ENCODE results near the gene PLVAP. TPM values are rescaled to one million over a fixed set of nuclear protein-coding genes. Genes with fewer than 3 reads are reported as not detected.
"Not testable (repeated sequence)": the region's sequence is repeated elsewhere in the genome, so short reads cannot be mapped to it uniquely, and the experiment has no call there.

The PLVAP gene
- total RNA-seq, 1 experiment from 2014 or later: not detected

DNA sequence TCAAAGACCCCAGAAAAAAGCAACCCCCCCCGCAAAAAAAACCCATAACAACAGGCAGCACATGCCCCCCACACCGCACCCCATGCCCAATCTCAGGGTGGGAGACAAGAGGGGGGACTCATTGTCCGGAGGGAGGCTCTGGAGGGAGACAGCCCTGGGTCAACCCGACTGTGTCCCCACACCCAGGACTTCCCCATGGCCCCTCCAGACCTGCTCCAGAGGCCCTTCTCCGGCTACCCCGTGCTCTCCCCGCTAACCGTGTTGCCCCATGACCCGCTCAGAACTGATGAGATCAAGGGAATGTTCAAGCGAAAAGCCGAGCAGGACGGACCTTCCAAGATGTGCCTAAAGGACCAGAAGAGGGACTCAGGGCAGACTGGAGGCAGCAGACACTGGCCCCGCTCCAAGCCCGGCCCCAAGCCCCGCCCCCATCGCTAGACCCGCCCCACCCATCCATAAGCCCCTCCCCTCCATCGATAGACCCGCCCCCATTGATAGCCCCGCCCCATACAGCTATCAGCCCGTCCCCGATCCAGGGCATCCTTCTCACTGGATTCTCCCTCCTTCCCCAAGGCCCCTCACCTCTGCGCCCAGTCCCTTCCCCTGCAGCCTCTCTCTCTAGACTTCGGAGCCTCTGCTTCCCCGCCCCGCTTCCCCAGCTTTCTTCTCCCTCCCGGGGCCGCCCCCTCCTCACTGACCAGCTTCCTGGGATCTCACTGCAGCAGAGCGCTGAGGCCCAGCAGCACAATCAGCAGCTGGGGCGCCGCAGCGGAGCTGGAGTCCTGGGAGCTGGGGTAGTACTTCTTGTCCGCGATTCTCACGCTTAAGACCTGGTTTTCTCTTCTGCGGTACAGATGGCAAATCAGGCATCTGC, 26.1 kb upstream of the PLVAP start:
- no peak for DNase-seq (ENCODE audit: low spot score)

DNA sequence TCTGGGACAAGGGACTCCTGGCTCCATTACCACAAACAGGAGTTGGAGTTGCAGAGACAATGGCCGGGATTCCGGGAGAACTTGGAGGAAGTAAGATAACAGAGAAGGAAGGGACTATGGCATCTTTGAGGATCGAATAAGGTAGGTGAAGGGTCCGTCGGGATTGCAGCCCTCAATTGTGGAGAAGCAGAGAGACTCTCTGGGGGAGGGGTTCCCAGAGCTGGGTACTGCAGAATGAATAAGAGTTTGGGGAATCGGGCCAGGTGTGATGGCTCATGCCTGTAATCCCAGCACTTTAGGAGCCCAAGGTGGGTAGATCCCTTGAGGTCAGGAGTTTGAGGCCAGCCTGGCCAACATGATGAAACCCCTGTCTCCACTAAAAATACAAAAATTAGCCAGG, 24.5 kb upstream of the PLVAP start:
- no peak for DNase-seq (ENCODE audit: low spot score)

- no peak for DNase-seq (ENCODE audit: low spot score)
These were observed 21.9 kb upstream of the PLVAP start for GRCh38 chr19:17398902-17399527.

DNA sequence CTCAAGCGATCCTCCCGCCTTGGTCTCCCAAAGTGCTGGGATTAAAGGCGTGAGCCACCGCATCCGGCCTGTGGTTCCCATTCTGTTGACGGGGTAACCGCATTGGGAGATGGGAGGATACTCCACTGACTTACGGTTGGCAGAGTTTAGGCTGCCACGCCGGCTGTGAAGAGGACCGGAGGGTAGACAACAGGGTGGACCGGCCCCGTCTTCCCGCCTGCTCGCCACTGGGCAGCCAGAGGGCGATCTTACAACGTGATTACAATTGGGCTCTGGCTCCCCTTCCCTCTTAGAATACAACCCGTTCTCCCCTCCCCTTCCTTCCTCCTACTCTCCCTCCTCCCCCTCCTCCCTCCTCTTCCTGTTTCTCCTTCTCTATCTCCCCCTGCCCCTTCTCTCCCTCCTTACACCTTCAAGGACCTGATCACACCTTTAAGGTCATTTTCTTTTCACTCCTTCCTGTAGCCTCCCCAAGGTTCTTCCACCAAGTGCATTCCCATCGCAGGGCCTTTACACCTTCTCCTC, 17.8 kb upstream of the PLVAP start:
- DNase-seq (ENCODE audit: low spot score): peak; percentile 60

DNA sequence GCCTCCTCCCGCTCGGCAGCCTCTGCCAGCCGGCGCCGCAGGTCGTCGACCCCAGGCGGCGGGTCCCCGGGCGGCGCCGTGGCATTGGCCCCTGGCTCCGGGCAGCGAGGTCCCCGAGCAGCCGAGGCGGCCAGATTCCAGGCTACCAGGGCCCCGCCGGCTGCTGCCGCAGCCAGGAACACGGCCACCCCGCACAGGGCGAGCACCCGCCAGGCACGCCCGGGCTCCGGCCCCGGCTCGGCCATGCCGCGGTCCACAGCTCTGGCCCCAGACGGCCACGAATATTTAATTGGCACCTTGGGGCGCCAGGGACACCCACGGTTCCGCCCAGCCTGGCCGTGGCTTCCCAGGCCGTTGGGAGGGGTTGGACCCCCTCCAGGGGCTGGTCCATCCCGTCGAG, 16.8 kb upstream of the PLVAP start, which contains the start of gene CCDC194:
TSS of gene CCDC194 (minus strand) at position 283 of the 400 bp plus-strand sequence. CDS start at position 245, 38 bp downstream.
- DNase-seq (ENCODE audit: low spot score): no peak

- peak; percentile 42 for DNase-seq (ENCODE audit: low spot score)
These were observed 15.9 kb upstream of the PLVAP start for GRCh38 chr19:17393002-17393401.

- DNase-seq (ENCODE audit: low spot score): no peak
These were observed 14.4 kb upstream of the PLVAP start for GRCh38 chr19:17391371-17392151.

DNA sequence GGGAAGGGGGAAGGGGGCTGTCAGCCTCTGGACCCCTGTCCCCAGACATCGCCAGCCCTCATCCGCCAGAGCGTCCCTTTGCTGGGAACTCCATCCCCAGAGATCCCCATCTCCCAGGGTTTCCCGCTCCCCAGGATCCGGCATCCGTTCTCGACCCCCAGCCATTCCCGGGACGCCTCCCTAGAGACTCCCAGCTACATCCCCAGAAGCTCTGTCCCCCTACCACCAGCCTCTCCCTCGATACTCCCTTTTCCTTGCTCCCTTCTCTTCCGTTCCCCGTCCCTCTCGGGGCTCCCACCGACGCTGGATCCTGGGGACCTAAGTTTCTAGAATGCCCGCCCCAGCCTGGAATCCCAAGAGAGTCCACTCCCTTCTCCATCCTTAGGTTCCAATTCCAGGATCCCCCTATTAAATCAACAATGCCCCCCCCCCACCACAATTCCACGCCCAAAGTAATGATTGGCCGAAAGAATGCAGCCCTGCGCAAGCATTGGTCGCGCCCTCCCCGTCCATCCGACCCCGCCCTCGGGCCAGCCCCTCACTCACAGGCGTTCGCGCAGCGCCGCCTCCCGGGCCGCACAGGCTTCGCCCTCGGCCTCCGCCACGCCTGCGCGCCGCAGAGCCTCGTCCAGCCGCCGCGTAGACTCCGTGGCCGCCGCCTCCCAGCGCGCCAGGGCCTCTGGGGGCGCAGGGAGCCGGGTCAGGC, 13.7 kb upstream of the PLVAP start:
- DNase-seq (ENCODE audit: low spot score): peak; percentile 84

- no peak for DNase-seq (ENCODE audit: low spot score)
These were observed 13.0 kb upstream of the PLVAP start for GRCh38 chr19:17389957-17390664.

DNA sequence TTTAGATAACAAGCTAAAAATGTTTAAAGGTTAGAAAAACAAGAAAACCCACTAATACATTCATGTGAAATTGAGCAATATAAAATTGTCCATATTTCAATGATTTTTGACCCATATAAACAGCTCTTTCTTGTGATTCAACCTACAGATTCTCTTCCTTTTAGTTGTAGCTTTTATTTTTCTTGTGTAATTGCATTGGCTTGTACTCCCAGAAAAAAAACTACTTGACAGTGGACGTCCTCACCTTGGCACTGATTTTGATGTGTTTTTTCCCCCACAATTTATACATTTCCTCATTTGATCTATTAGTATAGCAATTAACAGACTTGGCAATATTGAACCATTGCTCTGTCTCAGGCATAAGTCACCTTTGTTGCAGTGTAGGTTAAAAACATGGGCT, 12.1 kb upstream of the PLVAP start:
- DNase-seq (ENCODE audit: low spot score): no peak

- DNase-seq (ENCODE audit: low spot score): peak; percentile 43
These were observed 8.9 kb upstream of the PLVAP start for GRCh38 chr19:17385878-17386611.

DNA sequence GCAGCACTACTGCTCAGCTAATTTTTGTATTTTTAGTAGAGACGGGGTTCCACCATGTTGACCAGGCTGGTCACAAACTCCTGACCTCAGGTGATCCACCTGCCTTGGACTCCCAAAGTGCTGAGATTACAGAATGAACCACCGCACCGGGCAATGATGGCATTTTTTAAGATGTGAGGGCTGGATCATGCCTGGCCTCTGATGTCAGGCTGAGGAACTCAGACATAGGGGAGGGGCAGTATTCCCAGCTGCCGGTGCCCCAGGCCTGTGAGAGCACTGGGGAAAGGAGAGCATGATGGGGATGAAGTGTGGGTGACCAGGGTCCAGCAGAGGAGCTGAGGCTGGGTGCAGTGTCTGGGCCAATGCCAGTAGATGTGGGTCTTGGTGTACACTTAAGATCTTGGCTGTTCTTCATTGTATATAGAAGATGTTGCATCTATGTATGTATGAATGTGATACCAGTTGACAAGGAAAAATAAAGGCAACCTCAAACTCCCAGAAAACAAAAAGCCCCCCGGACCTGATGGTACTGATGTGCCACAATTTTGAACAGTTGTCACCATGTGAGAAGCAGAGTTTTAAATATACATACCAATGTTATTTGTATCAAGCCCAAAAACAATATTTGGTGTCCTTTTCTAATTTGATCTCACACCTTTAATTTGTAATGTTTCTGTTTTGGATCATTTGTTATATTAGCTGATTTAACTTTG, 3.4 kb upstream of the PLVAP start:
- DNase-seq (ENCODE audit: low spot score): no peak

DNA sequence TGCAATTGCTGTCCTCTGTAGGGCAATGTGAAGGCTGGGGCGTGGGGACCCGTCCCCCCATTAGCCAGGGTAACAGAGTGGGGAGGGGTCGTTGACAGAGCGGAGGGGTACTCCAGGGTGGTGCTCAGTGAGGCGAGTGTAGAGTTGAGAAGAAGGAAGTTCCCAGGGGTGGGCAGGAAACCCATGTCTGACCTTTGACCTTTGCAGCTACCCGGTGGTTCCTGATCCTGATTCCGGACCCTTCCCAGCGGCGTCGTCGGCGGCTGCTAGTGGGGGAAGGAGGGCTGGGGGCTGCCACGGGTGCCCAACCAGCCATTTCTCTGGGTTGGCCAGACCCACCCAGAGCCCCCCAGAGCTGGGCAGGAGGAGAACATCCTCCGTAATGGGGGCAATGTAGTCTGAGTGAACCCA, 2.1 kb upstream of the PLVAP start:
- no peak for DNase-seq (ENCODE audit: low spot score)

GRCh38 chr19:17378271-17378670, 1.1 kb upstream of the PLVAP start:
- DNase-seq (ENCODE audit: low spot score): no peak

DNA sequence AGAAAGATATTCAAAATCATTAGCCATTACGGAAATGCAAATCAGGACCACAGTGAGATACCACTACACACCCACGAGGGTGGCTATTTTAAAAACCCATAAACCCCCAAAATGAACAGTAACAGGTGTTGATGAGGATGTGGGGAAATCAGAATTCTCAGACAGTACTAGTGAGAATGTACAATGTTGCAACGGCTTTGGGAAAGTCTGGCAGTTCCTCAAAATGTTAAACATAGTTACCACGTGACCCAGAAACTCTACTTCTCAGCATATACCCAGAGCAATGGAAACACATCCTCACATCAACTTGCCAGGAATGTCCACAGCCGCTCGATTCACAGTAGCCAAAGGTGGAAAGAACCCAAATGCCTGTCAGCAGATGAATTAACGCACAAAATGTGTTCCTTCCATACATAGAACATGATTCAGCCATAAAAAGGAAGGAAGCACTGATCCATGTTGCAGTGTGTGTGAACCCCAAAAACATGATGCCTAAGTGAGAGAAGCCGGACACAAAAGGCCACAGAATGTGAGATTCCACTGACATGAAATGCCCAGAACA, 7.0 kb downstream of the PLVAP start:
- DNase-seq (ENCODE audit: low spot score): peak; percentile 37

- no peak for DNase-seq (ENCODE audit: low spot score)
These were observed 11.8 kb downstream of the PLVAP start for GRCh38 chr19:17365361-17365760.

- not testable (repeated sequence) for DNase-seq (ENCODE audit: low spot score)
These were observed 13.1 kb downstream of the PLVAP start for GRCh38 chr19:17363852-17364605.
